ENCODE measurements around the gene HPS5. TPM values are rescaled to one million over a fixed set of nuclear protein-coding genes. Genes with fewer than 3 reads are reported as not detected.

HPS5 gene
- total and polyA plus RNA-seq, 12 donors: 10.5 to 49.3 (median 22.2) TPM

- Histone ChIP-seq H3K4me3 (no peak overlapping the region), H3K36me3 (replicated peaks in 1 of 2) (peaks cover 0 to 81% of the 10 kb centered on the region in 2 donors), H3K27ac (no peak overlapping the region), H3K27me3 (no peaks in the 10 kb centered on the region), H3K9me3 (replicated peaks in 1 of 3) (no peaks in the 10 kb centered on the region), H3K4me1 (replicated peaks in 1 of 2) (no peaks in the 10 kb centered on the region)
- WGBS, 4 donors: 95 to 98% (median 96%) methylated on average over 4 to 5 of the region's 5 CpGs
- TF ChIP-seq CTCF (IDR thresholded peaks at IDR 0.05) (no peak), POLR2A (IDR thresholded peaks at IDR 0.05) (no peak)
- intact Hi-C loops (cut with DNase I): no loop called here
- DNase-seq: no peak
These were observed 39.2 kb upstream of the HPS5 start for GRCh38 chr11:18361154-18361553.

- H3K27me3 ChIP-seq: no peaks in the 10 kb centered on the region
- TF ChIP-seq POLR2A (IDR thresholded peaks at IDR 0.05): no peak
- no peak for TF ChIP-seq CTCF (IDR thresholded peaks at IDR 0.05)
- no peaks in the 10 kb centered on the region for H3K4me1 ChIP-seq (replicated peaks in 1 of 2)
- no peak overlapping the region for H3K4me3 ChIP-seq
- peaks cover 0 to 75% of the 10 kb centered on the region in 2 donors for H3K36me3 ChIP-seq (replicated peaks in 1 of 2)
- H3K9me3 ChIP-seq (replicated peaks in 1 of 3): no peaks in the 10 kb centered on the region
- no peak for DNase-seq
- no peak overlapping the region for H3K27ac ChIP-seq
- WGBS, 4 donors: 89 to 95% (median 92%) methylated on average over 4 of the region's 4 CpGs
- intact Hi-C loops (cut with DNase I): no loop called here
These were observed 36.7 kb upstream of the HPS5 start for GRCh38 chr11:18358646-18359045.

GRCh38 chr11:18352581-18352980 lies 30.6 kb upstream of the HPS5 start:
- H3K4me1 ChIP-seq (replicated peaks in 1 of 2): no peaks in the 10 kb centered on the region
- no peak for DNase-seq
- H3K4me3 ChIP-seq: no peak overlapping the region
- WGBS, 4 donors: 72 to 85% (median 78%) methylated on average over 3 of the region's 3 CpGs
- peaks cover 0 to 48% of the 10 kb centered on the region in 2 donors for H3K36me3 ChIP-seq (replicated peaks in 1 of 2)
- H3K27ac ChIP-seq: no peak overlapping the region
- H3K9me3 ChIP-seq (replicated peaks in 1 of 3): no peaks in the 10 kb centered on the region
- intact Hi-C loops (cut with DNase I): no loop called here
- no peaks in the 10 kb centered on the region for H3K27me3 ChIP-seq
- TF ChIP-seq CTCF (IDR thresholded peaks at IDR 0.05) (no peak), POLR2A (IDR thresholded peaks at IDR 0.05) (no peak)

- Histone ChIP-seq H3K27ac (no peak overlapping the region), H3K4me3 (no peak overlapping the region), H3K36me3 (replicated peaks in 1 of 2) (peaks cover 0 to 63% of the 10 kb centered on the region in 2 donors), H3K9me3 (replicated peaks in 1 of 3) (no peaks in the 10 kb centered on the region), H3K4me1 (replicated peaks in 1 of 2) (no peaks in the 10 kb centered on the region), H3K27me3 (no peaks in the 10 kb centered on the region)
- intact Hi-C loops (cut with DNase I): no loop called here
- TF ChIP-seq POLR2A (IDR thresholded peaks at IDR 0.05) (no peak), CTCF (IDR thresholded peaks at IDR 0.05) (no peak)
- DNase-seq: no peak
- WGBS, 4 donors: 87 to 93% (median 88%) methylated on average over 5 of the region's 5 CpGs
These were observed 25.7 kb upstream of the HPS5 start for GRCh38 chr11:18347471-18348125.

Measured in adrenal gland (tissue), 12 donors.